ENCODE measurements around the gene CCND3. TPM values are rescaled to one million over a fixed set of nuclear protein-coding genes. Genes with fewer than 3 reads are reported as not detected.
"Not testable (repeated sequence)": the region's sequence is repeated elsewhere in the genome, so short reads cannot be mapped to it uniquely, and the experiment has no call there.

The CCND3 gene
- total and polyA plus RNA-seq, 10 of the 15 experiments (the other 5 are each of a cell fraction or from before 2014, with no cell fraction given): 6.0 to 86.4 (median 31.5) TPM

DNA sequence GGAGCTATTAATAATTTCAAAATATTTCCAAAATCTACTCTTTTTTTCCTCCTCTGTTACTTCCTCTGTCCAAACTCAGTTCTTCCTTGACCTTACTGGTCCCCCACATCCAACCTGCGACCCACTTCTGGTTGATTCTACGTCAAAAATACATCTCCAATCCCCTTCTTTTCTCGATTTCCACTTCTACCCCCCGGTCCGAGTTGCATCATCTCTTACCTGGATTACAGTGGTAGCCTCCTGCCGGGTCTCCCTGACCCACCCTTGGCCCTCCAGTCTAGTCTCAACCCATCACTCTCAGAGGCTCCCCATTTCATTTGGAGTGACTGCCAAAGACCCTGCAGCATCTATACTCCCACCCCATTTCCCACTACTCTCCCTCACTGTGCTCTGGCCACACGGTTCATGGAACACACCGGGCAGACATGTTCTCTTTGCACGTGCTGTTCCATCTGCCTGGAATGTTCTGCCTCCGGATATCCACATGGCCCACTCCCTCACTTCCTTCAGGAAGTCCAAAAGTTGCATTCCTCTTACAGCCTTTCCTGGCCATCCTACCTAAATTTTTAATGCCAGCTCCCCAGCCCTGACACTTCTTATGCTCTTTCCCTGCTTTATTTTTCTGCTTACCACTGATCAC is 6.1 kb upstream of the CCND3 start (continued):
- TF ChIP-seq PML (IDR thresholded peaks at IDR 0.05; ENCODE audit: low read length) (no peak), SP1 (IDR thresholded peaks at IDR 0.05; ENCODE audit: low read depth, low read length) (no peak), SRF (IDR thresholded peaks at IDR 0.05; ENCODE audit: low read depth in 2 of 2, low read length in 2 of 2) (no peak), RCOR1 (conservative IDR thresholded peaks at IDR 0.05; ENCODE audit: low read depth, low read length) (no peak), POLR2AphosphoS5 (IDR thresholded peaks at IDR 0.05; ENCODE audit: low read length) (no peak), STAT1 (conservative IDR thresholded peaks at IDR 0.05) (no peak)
- TF ChIP-seq, protein P1, sequence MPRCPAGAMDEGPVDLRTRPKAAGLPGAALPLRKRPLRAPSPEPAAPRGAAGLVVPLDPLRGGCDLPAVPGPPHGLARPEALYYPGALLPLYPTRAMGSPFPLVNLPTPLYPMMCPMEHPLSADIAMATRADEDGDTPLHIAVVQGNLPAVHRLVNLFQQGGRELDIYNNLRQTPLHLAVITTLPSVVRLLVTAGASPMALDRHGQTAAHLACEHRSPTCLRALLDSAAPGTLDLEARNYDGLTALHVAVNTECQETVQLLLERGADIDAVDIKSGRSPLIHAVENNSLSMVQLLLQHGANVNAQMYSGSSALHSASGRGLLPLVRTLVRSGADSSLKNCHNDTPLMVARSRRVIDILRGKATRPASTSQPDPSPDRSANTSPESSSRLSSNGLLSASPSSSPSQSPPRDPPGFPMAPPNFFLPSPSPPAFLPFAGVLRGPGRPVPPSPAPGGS (IDR thresholded peaks at IDR 0.05; ENCODE audit: borderline replicate concordance, insufficient read depth, low read depth, low read length, poor library complexity, severe bottlenecking): no peak

DNA sequence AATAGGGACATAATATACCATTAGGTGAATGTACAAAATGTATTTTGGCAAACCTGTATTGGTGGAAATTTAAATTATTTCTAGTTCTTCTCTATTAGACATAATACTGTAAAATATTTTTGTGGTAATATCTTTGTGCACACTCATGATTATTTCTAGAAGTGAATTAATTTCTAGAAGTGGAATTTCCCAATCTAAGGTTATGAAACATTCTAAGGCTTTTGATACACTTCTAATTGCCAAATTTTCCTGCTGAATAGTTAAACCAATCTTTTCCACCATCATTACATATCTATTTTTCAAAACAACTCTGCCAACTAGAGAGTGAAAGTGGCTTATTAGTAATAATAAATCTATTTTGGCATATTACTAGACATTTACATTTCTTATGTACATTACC is 1.8 kb upstream of the CCND3 start:
- SMC1A ChIA-PET (ENCODE audit: uncharacterized antibody, unreplicated experiment): interaction anchor here (1.6 to 12.4 kb wide), 3 partner anchors 11 to 102 kb away, joined by 4 to 138 read pairs (median 6); partner anchors contain the start of gene TAF8
- intact Hi-C loops (cut with micrococcal nuclease; ENCODE audit: unreplicated experiment): loop anchor here (5.0 kb wide), 2 partner anchors 84 to 269 kb away; no protein-coding TSS in a partner anchor
- H3K36me3 ChIP-seq (ENCODE audit: control insufficient read depth in 2 of 2, insufficient read depth in 2 of 2, low read length in 1 of 2): no peaks in the 10 kb centered on the region; a peak in 1 of 4 replicates
- ATAC-seq (no peak), DNase-seq (ENCODE audit: low read depth, low spot score) (no peak), FAIRE-seq (no peak)
- no peak overlapping the region for H3K27ac ChIP-seq (ENCODE audit: control insufficient read depth, insufficient read depth)
- H2AFZ ChIP-seq (ENCODE audit: control insufficient read depth, low read depth, low read length): no peak overlapping the region
- H3K4me1 ChIP-seq (ENCODE audit: control insufficient read depth, insufficient read depth, low read length): peaks cover 22% of the 10 kb centered on the region
- RAD21 ChIA-PET (ENCODE audit: unreplicated experiment): interaction anchor here (6.4 kb wide), 1 partner anchor 98 kb away, joined by 69 read pairs; no protein-coding TSS in a partner anchor
- BruUV-seq (replicated peaks): no TSS peak
- CTCF ChIA-PET: interaction anchor here (1.6 to 12.4 kb wide), 2 partner anchors 29 to 101 kb away, joined by 3 to 193 read pairs; no protein-coding TSS in a partner anchor
- no peaks in the 10 kb centered on the region for H3K9me3 ChIP-seq (replicated peaks; ENCODE audit: control insufficient read depth, insufficient read depth, low read length)
- H3K4me2 ChIP-seq (ENCODE audit: control insufficient read depth, insufficient read depth): no peak overlapping the region
- peaks cover 30% of the 10 kb centered on the region for H3K79me2 ChIP-seq (ENCODE audit: control insufficient read depth, insufficient read depth, low read length)
- H4K20me1 ChIP-seq (ENCODE audit: control insufficient read depth, insufficient read depth): no peaks in the 10 kb centered on the region
- H3K9ac ChIP-seq (ENCODE audit: control insufficient read depth, insufficient read depth, low read length): no peak overlapping the region
- POLR2A ChIA-PET: interaction anchor here (1.1 kb wide), 1 partner anchor 101 kb away, joined by 3 read pairs; no protein-coding TSS in a partner anchor
- no peaks in the 10 kb centered on the region for H3K27me3 ChIP-seq (replicated peaks in 1 of 2; ENCODE audit: control insufficient read depth in 2 of 2, insufficient read depth in 2 of 2, low read length in 1 of 2)
- in situ Hi-C loops (cut with MboI): no loop called here
- TF ChIP-seq MTA3 (IDR thresholded peaks at IDR 0.05; ENCODE audit: borderline replicate concordance, low read length) (no peak), DPF2 (IDR thresholded peaks at IDR 0.05) (no peak)
- no peak overlapping the region for H3K4me3 ChIP-seq

GRCh38 chr6:41942882-41943281 is 1.3 kb upstream of the CCND3 start:
- FAIRE-seq; DNase-seq (ENCODE audit: low read depth, low spot score); H4K20me1 ChIP-seq (ENCODE audit: control insufficient read depth, insufficient read depth); H3K27ac ChIP-seq (ENCODE audit: control insufficient read depth, insufficient read depth); H3K9ac ChIP-seq (ENCODE audit: control insufficient read depth, insufficient read depth, low read length); H3K9me3 ChIP-seq (replicated peaks; ENCODE audit: control insufficient read depth, insufficient read depth, low read length); H3K36me3 ChIP-seq (ENCODE audit: control insufficient read depth in 2 of 2, insufficient read depth in 2 of 2, low read length in 1 of 2); BruUV-seq (replicated peaks); ATAC-seq; H2AFZ ChIP-seq (ENCODE audit: control insufficient read depth, low read depth, low read length); H3K4me3 ChIP-seq; in situ Hi-C loops (cut with MboI); H3K27me3 ChIP-seq (replicated peaks in 1 of 2; ENCODE audit: control insufficient read depth in 2 of 2, insufficient read depth in 2 of 2, low read length in 1 of 2); H3K4me2 ChIP-seq (ENCODE audit: control insufficient read depth, insufficient read depth): not testable (repeated sequence)
- ChIA-PET SMC1A (ENCODE audit: uncharacterized antibody, unreplicated experiment) (interaction anchor here (0.6 to 12.4 kb wide), 9 partner anchors 10 to 952 kb away, joined by 3 to 138 read pairs (median 4); partner anchors contain the start of gene TAF8), RAD21 (ENCODE audit: unreplicated experiment) (interaction anchor here (0.6 to 6.4 kb wide), 4 partner anchors 22 to 99 kb away, joined by 3 to 69 read pairs (median 8); partner anchors contain the start of genes BYSL and MED20), CTCF (interaction anchor here (1.0 to 13.2 kb wide), 4 partner anchors 14 to 102 kb away, joined by 3 to 193 read pairs (median 70); partner anchors contain the start of genes BYSL and MED20), POLR2A (interaction anchor here (0.6 kb wide), 1 partner anchor 219 kb away, joined by 7 read pairs; no protein-coding TSS in a partner anchor)
- intact Hi-C loops (cut with micrococcal nuclease; ENCODE audit: unreplicated experiment): loop anchor here (5.0 kb wide), 2 partner anchors 84 to 269 kb away; no protein-coding TSS in a partner anchor
- Histone ChIP-seq H3K4me1 (ENCODE audit: control insufficient read depth, insufficient read depth, low read length) (peaks cover 24% of the 10 kb centered on the region), H3K79me2 (ENCODE audit: control insufficient read depth, insufficient read depth, low read length) (peaks cover 35% of the 10 kb centered on the region)
- 82% methylated on average over 13 of the region's 14 CpGs for WGBS (ENCODE audit: insufficient coverage, insufficient replicate concordance, low lambda C conversion rate, missing lambda C conversion rate)

All from GM12878 (cell line).